OCI-LY7 (cell line): Measurements from ENCODE around the gene NGEF. TPM values are rescaled to one million over a fixed set of nuclear protein-coding genes. Genes with fewer than 3 reads are reported as not detected.

Source experiments
- BruUV-seq: library from RNA; stranded (reverse); fragments of 400-500 nt; replicated peaks from 2 replicates; lab custom pipeline; 2021; lab: Mats Ljungman, UMichigan
- CTCF ChIA-PET: fragments of 300-600 bp; sonication (Branson Sonifier 250); formaldehyde crosslinking; loops from one replicate; lab custom pipeline; 2022; ENCODE audit warnings: antibody characterized with exemption; ENCODE audit not compliant: unreplicated experiment; lab: Charles Lee
- POLR2A ChIA-PET: fragments of 300-600 bp; sonication (Branson Sonifier 250); formaldehyde crosslinking; loops from one replicate; lab custom pipeline; 2022; ENCODE audit warnings: antibody characterized with exemption; lab: Charles Lee
- DNase-seq: peaks from one replicate; pipeline ENCODE4 v3.0.0-alpha.2; 2015; ENCODE audit warnings: low spot score
- H2AFZ ChIP-seq: fragments of 200-600 bp; sonication (generic), shearing (Covaris generic); 2 replicates; pipeline ENCODE4 v1.6.1; 2014; ENCODE audit warnings: mild to moderate bottlenecking, antibody characterized with exemption, low read length, moderate library complexity
- H3K27ac ChIP-seq: fragments of 200-600 bp; sonication (generic); 2 replicates; pipeline ENCODE4 v1.5.1; 2014; ENCODE audit warnings: mixed run types, low read depth, mild to moderate bottlenecking, moderate library complexity, low read length, inconsistent platforms; ENCODE audit not compliant: poor library complexity, severe bottlenecking
- H3K36me3 ChIP-seq: fragments of 200-600 bp; sonication (generic); 2 replicates; pipeline ENCODE4 v1.6.1; 2014; ENCODE audit warnings: mild to moderate bottlenecking, antibody characterized with exemption, low read length, moderate library complexity, mixed read lengths; ENCODE audit not compliant: insufficient read depth
- H3K4me1 ChIP-seq: fragments of 200-600 bp; sonication (generic); 2 replicates; pipeline ENCODE4 v1.5.1; 2014; ENCODE audit warnings: mild to moderate bottlenecking, low read length; ENCODE audit not compliant: insufficient read depth, poor library complexity, severe bottlenecking
- H3K4me2 ChIP-seq: fragments of 200-600 bp; sonication (generic); 2 replicates; pipeline ENCODE4 v1.6.1; 2014; ENCODE audit warnings: mild to moderate bottlenecking, low read length
- H3K4me3 ChIP-seq: fragments of 200-600 bp; sonication (generic); 2 replicates; pipeline ENCODE4 v1.5.1; 2014; ENCODE audit warnings: mild to moderate bottlenecking, low read depth, low read length; ENCODE audit not compliant: poor library complexity, severe bottlenecking
- H3K79me2 ChIP-seq: fragments of 200-600 bp; sonication (generic); 2 replicates; pipeline ENCODE4 v1.6.1; 2016; ENCODE audit warnings: low read depth, mild to moderate bottlenecking, low read length, moderate library complexity, mixed read lengths; ENCODE audit not compliant: insufficient read depth
- H3K9me2 ChIP-seq: fragments of 200-600 bp; sonication (generic); 2 replicates; pipeline ENCODE4 v1.6.1; 2016; ENCODE audit warnings: mild to moderate bottlenecking, low read length, mixed read lengths; ENCODE audit not compliant: insufficient read depth
- H3K9me3 ChIP-seq: fragments of 200-600 bp; sonication (generic); 2 replicates; pipeline ENCODE4 v1.6.1; 2014; ENCODE audit warnings: mild to moderate bottlenecking, mixed run types, low read length, mixed read lengths
- H4K20me1 ChIP-seq: fragments of 200-600 bp; sonication (generic); 2 replicates; pipeline ENCODE4 v1.6.1; 2014; ENCODE audit warnings: mild to moderate bottlenecking, antibody characterized with exemption, low read length, moderate library complexity, mixed read lengths; ENCODE audit not compliant: insufficient read depth
- EZH2phosphoT487 ChIP-seq: fragments of 200-600 bp; sonication (generic); IDR thresholded peaks from 2 replicates; pipeline ENCODE4 v1.6.1; 2018; ENCODE audit warnings: low read depth, borderline replicate concordance, mild to moderate bottlenecking, mixed run types, antibody characterized with exemption, low read length, moderate library complexity, mixed read lengths
- intact Hi-C: fragments of 100-400 bp; cut with micrococcal nuclease; formaldehyde crosslinking; loops from one replicate; pipeline ENCODE4 v1.10.0; 2022; ENCODE audit not compliant: unreplicated experiment
- total RNA-seq, 2 experiments: library from RNA; depleted of rRNA in 1 of 2; stranded (reverse); fragments of >200 nt in 1 of 2; shearing (Covaris generic) in 1 of 2; gene quantifications; 2 replicates each; pipeline ENCODE4 v1.2.3, GENCODE V29; 2014 to 2022
- TF ChIP-seq, protein P1 (sequence below): fragments of 200-600 bp; sonication (generic); conservative IDR thresholded peaks from 2 replicates; pipeline ENCODE4 v1.5.1; 2014; ENCODE audit warnings: mild to moderate bottlenecking, antibody characterized with exemption, low read length, moderate library complexity, mixed read lengths

The NGEF gene
- total RNA-seq, 2 experiments from 2014 or later: 0.82 TPM; not detected in 1

DNA sequence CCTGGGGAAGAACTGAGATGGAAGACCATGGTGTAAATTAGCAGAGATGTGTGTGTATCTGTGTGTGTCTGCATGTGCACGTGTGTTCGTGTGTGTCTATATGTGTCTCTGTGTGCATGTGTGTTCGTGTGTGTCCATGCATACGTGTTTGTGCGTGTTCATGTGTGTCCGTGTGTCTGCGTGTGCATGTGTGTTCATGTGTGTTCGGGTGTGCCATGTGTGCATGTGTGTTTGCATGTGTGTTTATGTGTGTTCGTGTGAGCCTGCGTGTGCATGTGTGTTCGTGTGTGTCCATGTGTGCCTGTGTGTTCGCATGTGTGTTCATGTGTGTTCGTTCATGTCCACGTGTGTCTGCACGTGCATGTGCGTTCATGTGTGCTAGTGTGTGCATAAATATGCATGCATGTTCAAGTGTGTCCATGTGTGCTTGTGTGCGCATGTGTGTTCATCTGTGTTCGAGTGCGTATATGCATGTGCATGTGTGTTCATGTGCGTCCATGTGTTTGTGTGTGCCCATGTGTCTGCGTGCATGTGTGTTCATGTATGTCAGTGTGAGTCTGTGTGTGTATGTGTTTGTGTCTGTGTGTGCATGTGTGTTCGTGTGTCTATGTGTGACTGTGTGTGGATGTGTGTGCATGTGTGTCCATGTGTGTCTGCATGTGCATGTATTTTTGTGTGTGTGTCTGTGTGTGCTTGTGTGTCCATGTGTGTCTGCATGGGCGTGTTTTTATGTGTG lies 22.5 kb upstream of the NGEF start:
- H3K4me3 ChIP-seq: no peak overlapping the region
- BruUV-seq: no TSS peak
- H3K9me2 ChIP-seq: no peaks in the 10 kb centered on the region
- no peaks in the 10 kb centered on the region for H3K4me1 ChIP-seq
- H3K9me3 ChIP-seq: no peaks in the 10 kb centered on the region
- POLR2A ChIA-PET: no interaction called here
- intact Hi-C loops: no loop called here
- H3K27ac ChIP-seq: no peak overlapping the region
- H2AFZ ChIP-seq: no peak overlapping the region
- CTCF ChIA-PET: no interaction called here
- H3K4me2 ChIP-seq: no peak overlapping the region
- no peak for DNase-seq
- no peaks in the 10 kb centered on the region for H3K79me2 ChIP-seq
- TF ChIP-seq EZH2phosphoT487: no peak
- TF ChIP-seq, protein P1, sequence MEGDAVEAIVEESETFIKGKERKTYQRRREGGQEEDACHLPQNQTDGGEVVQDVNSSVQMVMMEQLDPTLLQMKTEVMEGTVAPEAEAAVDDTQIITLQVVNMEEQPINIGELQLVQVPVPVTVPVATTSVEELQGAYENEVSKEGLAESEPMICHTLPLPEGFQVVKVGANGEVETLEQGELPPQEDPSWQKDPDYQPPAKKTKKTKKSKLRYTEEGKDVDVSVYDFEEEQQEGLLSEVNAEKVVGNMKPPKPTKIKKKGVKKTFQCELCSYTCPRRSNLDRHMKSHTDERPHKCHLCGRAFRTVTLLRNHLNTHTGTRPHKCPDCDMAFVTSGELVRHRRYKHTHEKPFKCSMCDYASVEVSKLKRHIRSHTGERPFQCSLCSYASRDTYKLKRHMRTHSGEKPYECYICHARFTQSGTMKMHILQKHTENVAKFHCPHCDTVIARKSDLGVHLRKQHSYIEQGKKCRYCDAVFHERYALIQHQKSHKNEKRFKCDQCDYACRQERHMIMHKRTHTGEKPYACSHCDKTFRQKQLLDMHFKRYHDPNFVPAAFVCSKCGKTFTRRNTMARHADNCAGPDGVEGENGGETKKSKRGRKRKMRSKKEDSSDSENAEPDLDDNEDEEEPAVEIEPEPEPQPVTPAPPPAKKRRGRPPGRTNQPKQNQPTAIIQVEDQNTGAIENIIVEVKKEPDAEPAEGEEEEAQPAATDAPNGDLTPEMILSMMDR: no peak
- H3K36me3 ChIP-seq: no peaks in the 10 kb centered on the region
- H4K20me1 ChIP-seq: no peaks in the 10 kb centered on the region

- CTCF ChIA-PET: no interaction called here
- Histone ChIP-seq H3K79me2 (no peaks in the 10 kb centered on the region), H2AFZ (no peak overlapping the region), H4K20me1 (no peaks in the 10 kb centered on the region), H3K9me2 (no peaks in the 10 kb centered on the region), H3K4me3 (no peak overlapping the region), H3K4me1 (no peaks in the 10 kb centered on the region), H3K4me2 (no peak overlapping the region), H3K36me3 (no peaks in the 10 kb centered on the region), H3K9me3 (no peaks in the 10 kb centered on the region), H3K27ac (no peak overlapping the region)
- BruUV-seq: no TSS peak
- no peak for DNase-seq
- POLR2A ChIA-PET: no interaction called here
- intact Hi-C loops: no loop called here
- TF ChIP-seq EZH2phosphoT487: no peak
- TF ChIP-seq, protein P1: no peak
These were observed 21.2 kb upstream of the NGEF start for GRCh38 chr2:233034091-233034882.
